ENCODE data around the gene HOXA13.

The HOXA13 gene

GRCh38 chr7:27169658-27170425, 30.0 kb downstream of the HOXA13 start:
- DNase-seq = peak; percentile 81

GRCh38 chr7:27168265-27168947, 31.5 kb downstream of the HOXA13 start:
- peak; percentile 85 for DNase-seq

GRCh38 chr7:27167916-27168264, 32.0 kb downstream of the HOXA13 start:
- DNase-seq = no peak

- peak; percentile 76 for DNase-seq
Measured at GRCh38 chr7:27166531-27167505, 33.1 kb downstream of the HOXA13 start.

GRCh38 chr7:27165996-27166530, 33.8 kb downstream of the HOXA13 start:
- no peak for DNase-seq

GRCh38 chr7:27165089-27165995, 34.5 kb downstream of the HOXA13 start, which contains the start of gene HOXA9:
Gene HOXA9 (minus strand): TSS chr7:27165537. CDS start chr7:27165457, 80 bp downstream.
- DNase-seq = peak; percentile 93

- DNase-seq = peak; percentile 66
Measured at GRCh38 chr7:27164367-27165088, 35.4 kb downstream of the HOXA13 start.

- DNase-seq = no peak
Measured at GRCh38 chr7:27164045-27164366, 35.9 kb downstream of the HOXA13 start.

GRCh38 chr7:27163288-27164044, 36.4 kb downstream of the HOXA13 start:
- no peak for DNase-seq

- DNase-seq = no peak
Measured at GRCh38 chr7:27162561-27163287, 37.2 kb downstream of the HOXA13 start.

- peak; percentile 78 for DNase-seq
Measured at GRCh38 chr7:27161721-27162560, 38.0 kb downstream of the HOXA13 start.

- DNase-seq = no peak
Measured at GRCh38 chr7:27161214-27161720, 38.6 kb downstream of the HOXA13 start.

- DNase-seq = peak; percentile 93
Measured at GRCh38 chr7:27160546-27161213, 39.2 kb downstream of the HOXA13 start.

GRCh38 chr7:27160145-27160545, 39.7 kb downstream of the HOXA13 start:
- DNase-seq = peak; percentile 64

GRCh38 chr7:27159266-27160144, 40.4 kb downstream of the HOXA13 start:
- peak; percentile 23 for DNase-seq

GRCh38 chr7:27158436-27159265, 41.2 kb downstream of the HOXA13 start:
- peak; percentile 34 for DNase-seq

Measured in left hindlimb (tissue), 1 donor.